Measurements from ENCODE around the gene SNPH. TPM values are rescaled to one million over a fixed set of nuclear protein-coding genes. Genes with fewer than 3 reads are reported as not detected.

Gene SNPH
- polyA plus RNA-seq, 2 of the 4 experiments (the other 2 are of a cell fraction), result 1.1 to 5.2 TPM

DNA sequence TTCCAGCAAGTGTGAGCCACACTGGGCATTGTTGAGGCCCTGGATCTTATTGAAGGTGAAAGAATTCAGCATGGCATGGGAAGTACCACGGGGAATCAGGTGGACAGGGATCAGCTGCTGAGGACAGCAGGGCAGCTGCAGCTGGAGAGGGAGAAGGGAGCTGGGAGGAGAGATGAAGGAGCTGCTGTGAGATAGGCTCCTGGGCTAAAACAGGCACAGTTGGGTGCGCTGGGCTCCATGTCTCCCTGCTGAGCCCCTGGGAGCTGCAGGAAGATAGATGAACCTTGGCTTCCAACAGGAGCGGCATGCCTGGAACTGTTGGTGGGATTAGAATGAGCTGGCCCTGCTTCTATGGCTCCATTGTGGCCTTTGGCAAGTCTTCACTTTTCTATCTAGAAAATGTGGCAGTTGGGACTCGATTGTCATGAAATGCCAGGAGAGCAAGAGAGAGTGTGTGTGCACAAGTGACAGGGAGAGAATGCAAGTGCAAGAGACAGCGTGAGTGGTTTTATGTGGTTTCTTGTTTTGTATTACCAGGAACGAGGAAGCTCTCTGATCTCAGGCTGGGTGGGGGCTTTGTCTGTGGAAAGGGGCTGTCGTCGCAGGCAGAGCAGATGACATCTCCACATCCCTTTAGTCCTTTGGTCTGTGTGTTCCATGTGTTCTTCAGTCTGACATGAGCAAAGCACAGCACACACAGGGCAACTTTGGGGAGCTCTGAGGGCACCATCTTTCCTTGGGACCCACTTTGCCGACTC lies 20.4 kb downstream of the SNPH start:
- FAIRE-seq (no peak), DNase-seq (ENCODE audit: low read depth in 1 of 2, low spot score in 1 of 2) (no peak), ATAC-seq (no peak)
- no peaks in the 10 kb centered on the region for H3K9me3 ChIP-seq
- H3K4me1 ChIP-seq, result no peaks in the 10 kb centered on the region
- no peak overlapping the region for H3K4me3 ChIP-seq
- TF ChIP-seq RARB (CRISPR knock-in tag; IDR thresholded peaks at IDR 0.05) (no peak), ZSCAN20 (CRISPR knock-in tag; IDR thresholded peaks at IDR 0.05) (no peak), HEYL (CRISPR knock-in tag; IDR thresholded peaks at IDR 0.05) (no peak), RFX5 (IDR thresholded peaks at IDR 0.05) (no peak), CHD4 (IDR thresholded peaks at IDR 0.05; ENCODE audit: borderline replicate concordance) (no peak), EHMT2 (IDR thresholded peaks at IDR 0.05; ENCODE audit: low read depth) (no peak), RNF2 (IDR thresholded peaks at IDR 0.05; ENCODE audit: borderline replicate concordance, low read depth) (no peak), MYC (IDR thresholded peaks at IDR 0.05; ENCODE audit: borderline replicate concordance, low read length) (no peak), SREBF2 (IDR thresholded peaks at IDR 0.05) (no peak)
- H3K4me2 ChIP-seq, result no peak overlapping the region
- ChIA-PET CTCF (interaction anchor here (0.7 to 1.9 kb wide), 7 partner anchors 9 to 1167 kb away, joined by 3 to 8 read pairs (median 4); no protein-coding TSS in a partner anchor), POLR2A (no interaction called here)
- H3K27ac ChIP-seq, result no peak overlapping the region
- 78% methylated on average over 9 of the region's 9 CpGs for WGBS (ENCODE audit: missing lambda C conversion rate)

DNA sequence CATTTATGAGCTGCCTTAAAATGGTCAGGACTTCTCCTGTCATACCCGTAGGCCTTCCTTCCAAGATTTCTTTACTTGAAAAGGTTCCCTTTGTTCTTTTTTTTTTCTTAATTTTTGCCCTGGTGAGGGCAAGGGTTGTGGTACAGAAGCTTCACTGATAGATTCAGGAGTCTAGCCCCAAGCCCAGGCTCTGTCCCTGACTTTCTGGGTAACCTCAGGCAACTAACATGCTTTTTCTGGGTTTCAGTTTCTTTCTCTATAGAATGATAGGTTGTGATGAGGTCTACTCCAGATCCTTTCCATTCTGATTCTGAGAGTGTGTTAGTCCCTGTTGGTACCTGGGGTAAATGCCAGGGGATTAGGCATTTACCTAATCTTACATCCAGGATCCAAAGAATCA lies 21.2 kb downstream of the SNPH start:
- FAIRE-seq, result no peak
- Histone ChIP-seq H3K4me1 (no peaks in the 10 kb centered on the region), H3K4me3 (no peak overlapping the region), H3K27ac (no peak overlapping the region), H3K9me3 (no peaks in the 10 kb centered on the region), H3K4me2 (no peak overlapping the region)
- CTCF ChIA-PET, result interaction anchor here (0.7 to 1.9 kb wide), 7 partner anchors 8 to 1166 kb away, joined by 3 to 8 read pairs (median 4); no protein-coding TSS in a partner anchor
- WGBS (ENCODE audit: missing lambda C conversion rate), result 86% methylated on average over 1 of the region's 1 CpG
- no peak for DNase-seq (ENCODE audit: low read depth in 1 of 2, low spot score in 1 of 2)
- TF ChIP-seq CHD4 (IDR thresholded peaks at IDR 0.05; ENCODE audit: borderline replicate concordance) (no peak), JUNB (IDR thresholded peaks at IDR 0.05) (no peak), JUN (IDR thresholded peaks at IDR 0.05) (no peak), SREBF2 (IDR thresholded peaks at IDR 0.05) (no peak), MYC (IDR thresholded peaks at IDR 0.05; ENCODE audit: borderline replicate concordance, low read length) (no peak), EP300 (IDR thresholded peaks at IDR 0.05) (no peak), CEBPB (IDR thresholded peaks at IDR 0.05) (no peak)
- TF ChIP-seq, protein P1, sequence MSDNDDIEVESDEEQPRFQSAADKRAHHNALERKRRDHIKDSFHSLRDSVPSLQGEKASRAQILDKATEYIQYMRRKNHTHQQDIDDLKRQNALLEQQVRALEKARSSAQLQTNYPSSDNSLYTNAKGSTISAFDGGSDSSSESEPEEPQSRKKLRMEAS (IDR thresholded peaks at IDR 0.05), result no peak
- TF ChIP-seq, protein P2, sequence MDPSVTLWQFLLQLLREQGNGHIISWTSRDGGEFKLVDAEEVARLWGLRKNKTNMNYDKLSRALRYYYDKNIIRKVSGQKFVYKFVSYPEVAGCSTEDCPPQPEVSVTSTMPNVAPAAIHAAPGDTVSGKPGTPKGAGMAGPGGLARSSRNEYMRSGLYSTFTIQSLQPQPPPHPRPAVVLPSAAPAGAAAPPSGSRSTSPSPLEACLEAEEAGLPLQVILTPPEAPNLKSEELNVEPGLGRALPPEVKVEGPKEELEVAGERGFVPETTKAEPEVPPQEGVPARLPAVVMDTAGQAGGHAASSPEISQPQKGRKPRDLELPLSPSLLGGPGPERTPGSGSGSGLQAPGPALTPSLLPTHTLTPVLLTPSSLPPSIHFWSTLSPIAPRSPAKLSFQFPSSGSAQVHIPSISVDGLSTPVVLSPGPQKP (IDR thresholded peaks at IDR 0.05; ENCODE audit: low read depth, low read length), result no peak
- TF ChIP-seq, protein P3, sequence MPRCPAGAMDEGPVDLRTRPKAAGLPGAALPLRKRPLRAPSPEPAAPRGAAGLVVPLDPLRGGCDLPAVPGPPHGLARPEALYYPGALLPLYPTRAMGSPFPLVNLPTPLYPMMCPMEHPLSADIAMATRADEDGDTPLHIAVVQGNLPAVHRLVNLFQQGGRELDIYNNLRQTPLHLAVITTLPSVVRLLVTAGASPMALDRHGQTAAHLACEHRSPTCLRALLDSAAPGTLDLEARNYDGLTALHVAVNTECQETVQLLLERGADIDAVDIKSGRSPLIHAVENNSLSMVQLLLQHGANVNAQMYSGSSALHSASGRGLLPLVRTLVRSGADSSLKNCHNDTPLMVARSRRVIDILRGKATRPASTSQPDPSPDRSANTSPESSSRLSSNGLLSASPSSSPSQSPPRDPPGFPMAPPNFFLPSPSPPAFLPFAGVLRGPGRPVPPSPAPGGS (IDR thresholded peaks at IDR 0.05), result no peak
- POLR2A ChIA-PET, result no interaction called here
- no peak for ATAC-seq

DNA sequence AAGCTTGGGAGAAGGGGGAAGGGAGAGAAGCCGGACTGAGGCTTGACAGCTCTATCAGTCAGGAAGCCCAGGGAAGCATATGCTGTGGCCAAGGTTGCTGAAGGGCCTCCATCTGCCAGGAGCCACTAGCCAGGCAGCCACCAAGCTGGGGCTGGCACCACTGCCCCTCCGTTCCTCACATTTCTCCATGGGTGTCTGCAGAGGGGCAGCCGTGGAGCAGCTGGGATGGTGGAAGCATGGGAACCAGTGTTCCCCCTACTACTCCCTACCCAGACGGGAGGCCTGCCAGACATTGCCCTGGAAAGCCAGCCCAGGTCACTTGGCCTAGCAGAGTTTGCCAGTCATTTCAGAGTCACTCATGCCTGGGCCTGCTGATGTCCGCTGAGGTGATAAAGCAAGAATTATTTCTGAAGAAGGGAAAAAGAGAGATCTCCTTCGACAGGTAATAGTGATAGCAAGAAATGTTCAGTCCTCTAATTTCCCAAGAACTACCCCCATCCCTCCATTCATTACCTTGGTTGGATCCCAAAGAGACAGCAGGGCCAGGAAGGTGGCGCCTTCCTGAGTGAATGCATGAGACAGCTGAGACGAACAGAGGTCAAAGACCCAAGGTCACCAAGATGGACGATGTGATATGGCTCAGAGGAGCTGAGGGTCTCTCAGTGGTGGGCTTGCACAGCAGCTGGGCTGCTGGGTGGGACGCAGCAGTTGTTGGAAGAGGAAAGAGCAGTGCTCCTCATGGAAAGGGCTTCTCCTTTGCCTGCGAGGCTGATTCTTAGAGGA lies 21.9 kb downstream of the SNPH start:
- ChIA-PET POLR2A (interaction anchor here (0.7 kb wide), 1 partner anchor 22 kb away, joined by 8 read pairs; no protein-coding TSS in a partner anchor), CTCF (interaction anchor here (0.6 to 2.6 kb wide), 6 partner anchors 10 to 216 kb away, joined by 3 to 9 read pairs (median 4); no protein-coding TSS in a partner anchor)
- Histone ChIP-seq H3K27ac (no peak overlapping the region), H3K4me3 (no peak overlapping the region), H3K9me3 (no peaks in the 10 kb centered on the region), H3K4me2 (no peak overlapping the region), H3K4me1 (no peaks in the 10 kb centered on the region)
- DNase-seq (ENCODE audit: low read depth in 1 of 2, low spot score in 1 of 2), result no peak
- ATAC-seq, result no peak
- 81% methylated on average over 11 of the region's 11 CpGs for WGBS (ENCODE audit: missing lambda C conversion rate)
- TF ChIP-seq POLR2AphosphoS2 (conservative IDR thresholded peaks at IDR 0.05; ENCODE audit: low read length), result no peak
- TF ChIP-seq EP300 (IDR thresholded peaks at IDR 0.05), result no peak
- TF ChIP-seq JUN (IDR thresholded peaks at IDR 0.05), result no peak
- TF ChIP-seq MAZ (IDR thresholded peaks at IDR 0.05; ENCODE audit: borderline replicate concordance, low read depth, low read length), result no peak
- no peak for TF ChIP-seq HOXA7 (CRISPR knock-in tag; IDR thresholded peaks at IDR 0.05)
- no peak for TF ChIP-seq ZNF302 (CRISPR knock-in tag; IDR thresholded peaks at IDR 0.05)
- no peak for TF ChIP-seq CEBPB (IDR thresholded peaks at IDR 0.05)
- no peak for TF ChIP-seq ZSCAN20 (CRISPR knock-in tag; IDR thresholded peaks at IDR 0.05)
- no peak for TF ChIP-seq EHF (CRISPR knock-in tag; IDR thresholded peaks at IDR 0.05)
- no peak for FAIRE-seq
